Right atrium auricular region (tissue), 2 donors: ENCODE measurements around the gene ANKH. TPM values are rescaled to one million over a fixed set of nuclear protein-coding genes. Genes with fewer than 3 reads are reported as not detected.

Experiments used
- DNase-seq: peaks from one replicate; pipeline ENCODE4 v3.0.0-alpha.2; 2019; ENCODE audit warnings: low spot score
- H3K27ac ChIP-seq, 2 donors: fragments of 200-600 bp; sonication (generic); 1 replicate in 1 of 2; 2 replicates in 1 of 2; pipeline ENCODE4 v1.5.1; 2016 to 2019
- H3K27me3 ChIP-seq, 2 donors: fragments of 200-600 bp; sonication (generic); one replicate each; pipeline versions ENCODE4 v1.5.1 to v1.6.0; 2017 to 2019
- H3K36me3 ChIP-seq: fragments of 200-600 bp; sonication (generic); one replicate; pipeline ENCODE4 v1.5.1; 2016
- H3K4me1 ChIP-seq, 2 donors: fragments of 200-600 bp; sonication (generic); one replicate each; pipeline versions ENCODE4 v1.5.1 to v1.6.0; 2017 to 2019
- H3K4me3 ChIP-seq, 2 donors: fragments of 200-600 bp; sonication (generic); 1 replicate in 1 of 2; 2 replicates in 1 of 2; pipeline ENCODE4 v1.5.1; 2017 to 2019; ENCODE audit warnings: mild to moderate bottlenecking in 1 of 2, moderate library complexity in 1 of 2
- H3K9me3 ChIP-seq, 2 donors: fragments of 200-600 bp; sonication (generic); one replicate each; pipeline ENCODE4 v1.5.1; 2019
- total RNA-seq, 2 donors: library from RNA; depleted of rRNA; stranded (reverse); fragments of >200 nt; gene quantifications; one replicate each; pipeline ENCODE4 v1.1.0, GENCODE V29; 2016
- TF ChIP-seq, protein P1 (sequence below), 2 donors: fragments of 200-600 bp; sonication (generic); IDR thresholded peaks; one replicate each; pipeline ENCODE4 v1.5.1; 2019; ENCODE audit warnings: antibody characterized with exemption in 2 of 2

Gene ANKH
- total RNA-seq, 2 donors from 2014 or later, result 52.3 to 80.4 TPM

DNA sequence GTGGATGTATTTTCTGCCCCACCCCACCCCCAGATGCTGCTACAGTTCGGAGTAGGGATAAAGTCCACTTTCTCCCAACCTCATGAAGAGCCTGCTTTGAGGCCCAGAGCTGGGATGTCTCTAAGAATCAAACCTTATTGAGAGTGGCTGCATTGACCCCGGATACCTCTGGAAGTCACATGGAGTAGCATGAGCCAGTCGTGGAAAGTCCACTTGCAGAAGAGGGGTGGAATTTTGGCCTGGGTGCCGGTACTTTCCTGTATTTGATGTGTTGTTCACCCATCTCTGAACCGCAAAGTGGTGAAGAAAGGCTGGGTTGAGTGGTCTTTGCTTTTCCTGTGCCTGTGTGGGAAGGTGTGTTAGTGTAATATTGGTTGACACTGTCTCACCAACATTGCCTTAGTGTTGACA is 203.4 kb downstream of the ANKH start:
- Histone ChIP-seq H3K9me3 (no peaks in the 10 kb centered on the region), H3K36me3 (no peaks in the 10 kb centered on the region), H3K27ac (no peak overlapping the region), H3K27me3 (no peaks in the 10 kb centered on the region), H3K4me3 (no peak overlapping the region), H3K4me1 (peaks cover 0 to 60% of the 10 kb centered on the region in 2 donors)
- TF ChIP-seq, protein P1, sequence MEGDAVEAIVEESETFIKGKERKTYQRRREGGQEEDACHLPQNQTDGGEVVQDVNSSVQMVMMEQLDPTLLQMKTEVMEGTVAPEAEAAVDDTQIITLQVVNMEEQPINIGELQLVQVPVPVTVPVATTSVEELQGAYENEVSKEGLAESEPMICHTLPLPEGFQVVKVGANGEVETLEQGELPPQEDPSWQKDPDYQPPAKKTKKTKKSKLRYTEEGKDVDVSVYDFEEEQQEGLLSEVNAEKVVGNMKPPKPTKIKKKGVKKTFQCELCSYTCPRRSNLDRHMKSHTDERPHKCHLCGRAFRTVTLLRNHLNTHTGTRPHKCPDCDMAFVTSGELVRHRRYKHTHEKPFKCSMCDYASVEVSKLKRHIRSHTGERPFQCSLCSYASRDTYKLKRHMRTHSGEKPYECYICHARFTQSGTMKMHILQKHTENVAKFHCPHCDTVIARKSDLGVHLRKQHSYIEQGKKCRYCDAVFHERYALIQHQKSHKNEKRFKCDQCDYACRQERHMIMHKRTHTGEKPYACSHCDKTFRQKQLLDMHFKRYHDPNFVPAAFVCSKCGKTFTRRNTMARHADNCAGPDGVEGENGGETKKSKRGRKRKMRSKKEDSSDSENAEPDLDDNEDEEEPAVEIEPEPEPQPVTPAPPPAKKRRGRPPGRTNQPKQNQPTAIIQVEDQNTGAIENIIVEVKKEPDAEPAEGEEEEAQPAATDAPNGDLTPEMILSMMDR (IDR thresholded peaks at IDR 0.05), result no peak
- no peak for DNase-seq

GRCh38 chr5:14667770-14668169 is 203.8 kb downstream of the ANKH start:
- Histone ChIP-seq H3K9me3 (no peaks in the 10 kb centered on the region), H3K27me3 (no peaks in the 10 kb centered on the region), H3K4me1 (peaks cover 0 to 59% of the 10 kb centered on the region in 2 donors), H3K4me3 (no peak overlapping the region), H3K36me3 (no peaks in the 10 kb centered on the region), H3K27ac (no peak overlapping the region)
- no peak for DNase-seq
- TF ChIP-seq, protein P1 (IDR thresholded peaks at IDR 0.05), result no peak

- H3K4me1 ChIP-seq, result peaks cover 0 to 55% of the 10 kb centered on the region in 2 donors
- peak overlapping the region in 1 of 2 donors; percentile 92 for H3K27ac ChIP-seq
- H3K36me3 ChIP-seq, result no peaks in the 10 kb centered on the region
- TF ChIP-seq, protein P1 (IDR thresholded peaks at IDR 0.05), result no peak
- no peaks in the 10 kb centered on the region for H3K27me3 ChIP-seq
- DNase-seq, result no peak
- H3K9me3 ChIP-seq, result no peaks in the 10 kb centered on the region
- no peak overlapping the region for H3K4me3 ChIP-seq
Observed at GRCh38 chr5:14667290-14667689, 204.3 kb downstream of the ANKH start.

GRCh38 chr5:14666357-14666756 is 205.2 kb downstream of the ANKH start:
- H3K9me3 ChIP-seq, result no peaks in the 10 kb centered on the region
- DNase-seq, result no peak
- no peak overlapping the region for H3K4me3 ChIP-seq
- H3K4me1 ChIP-seq, result peaks cover 0 to 45% of the 10 kb centered on the region in 2 donors
- TF ChIP-seq, protein P1 (IDR thresholded peaks at IDR 0.05), result no peak
- peak overlapping the region; percentile 49 to 92 for H3K27ac ChIP-seq
- H3K27me3 ChIP-seq, result no peaks in the 10 kb centered on the region
- H3K36me3 ChIP-seq, result no peaks in the 10 kb centered on the region

DNA sequence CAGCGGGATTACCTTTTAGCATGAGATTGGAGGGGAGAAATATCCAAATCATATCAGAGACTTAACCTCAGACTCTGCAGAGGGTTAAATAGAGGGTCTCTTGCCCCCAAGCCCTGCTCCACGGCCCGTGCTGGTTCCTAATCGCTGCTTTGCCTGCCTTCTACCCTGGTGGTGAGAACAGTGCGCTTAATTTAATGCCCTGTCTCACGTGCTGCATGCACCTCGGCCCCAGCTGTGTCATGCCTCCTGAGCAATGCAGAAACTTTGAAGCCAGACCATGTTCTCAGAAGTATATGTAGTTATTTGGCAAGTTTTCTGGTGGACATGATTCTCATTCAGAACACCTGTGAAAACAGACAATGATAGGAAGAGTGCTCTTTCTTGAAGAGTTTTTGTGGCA is 205.6 kb downstream of the ANKH start:
- Histone ChIP-seq H3K36me3 (no peaks in the 10 kb centered on the region), H3K4me3 (peak overlapping the region; percentile 76 to 81), H3K9me3 (no peaks in the 10 kb centered on the region), H3K27ac (peak overlapping the region; percentile 49 to 92), H3K4me1 (peaks cover 0 to 43% of the 10 kb centered on the region in 2 donors), H3K27me3 (no peaks in the 10 kb centered on the region)
- DNase-seq, result no peak
- TF ChIP-seq, protein P1 (IDR thresholded peaks at IDR 0.05), result no peak
